Transverse colon (tissue), 4 donors: Measurements from ENCODE around the gene PLCG2. TPM values are rescaled to one million over a fixed set of nuclear protein-coding genes. Genes with fewer than 3 reads are reported as not detected.

ENCODE experiments used
- DNase-seq: peaks from one replicate; pipeline ENCODE4 v3.0.0-alpha.2; 2019
- H3K27ac ChIP-seq, 4 donors: fragments of 200-600 bp; sonication (generic); 2 replicates each; pipeline ENCODE4 v1.5.1; 2016 to 2018; ENCODE audit warnings: inconsistent platforms in 4 of 4
- H3K27me3 ChIP-seq: fragments of 200-600 bp; sonication (generic); 2 replicates; pipeline ENCODE4 v1.5.1; 2017; ENCODE audit warnings: inconsistent platforms
- H3K36me3 ChIP-seq, 4 donors: fragments of 200-600 bp; sonication (generic); 2 replicates each; pipeline ENCODE4 v1.5.1; 2017 to 2019; ENCODE audit warnings: inconsistent platforms in 4 of 4
- H3K4me1 ChIP-seq, 4 donors: fragments of 200-600 bp; sonication (generic); 2 replicates each; pipeline ENCODE4 v1.5.1; 2017 to 2020; ENCODE audit warnings: inconsistent platforms in 4 of 4
- H3K4me3 ChIP-seq, 4 donors: fragments of 200-600 bp; sonication (generic); 1 replicate in 1 of 4; 2 replicates in 3 of 4; pipeline versions ENCODE4 v1.5.1 to v1.6.1; 2017 to 2019; ENCODE audit warnings: inconsistent platforms in 4 of 4
- H3K9me3 ChIP-seq, 2 donors: fragments of 200-600 bp; sonication (generic); 2 replicates each; pipeline ENCODE4 v1.5.1; 2017 to 2019; ENCODE audit warnings: inconsistent platforms in 2 of 2
- CTCF ChIP-seq, 5 experiments: fragments of 200-600 bp in 3 of 5; fragments of 450-650 bp in 2 of 5; sonication (generic) in 3 of 5; IDR thresholded peaks; 1 replicate in 2 of 5; 2 replicates in 3 of 5; pipeline ENCODE4 v1.5.1; 2016 to 2017; ENCODE audit warnings: antibody characterized with exemption in 5 of 5, inconsistent platforms in 3 of 5, mild to moderate bottlenecking in 2 of 5, moderate library complexity in 1 of 5
- EP300 ChIP-seq: sonication (generic); formaldehyde crosslinking; IDR thresholded peaks from one replicate; pipeline ENCODE4 v1.6.1; 2017; ENCODE audit warnings: antibody characterized with exemption, low read depth
- POLR2A ChIP-seq: fragments of 450-650 bp; IDR thresholded peaks from one replicate; pipeline ENCODE4 v1.6.1; 2016; ENCODE audit warnings: antibody characterized with exemption, mild to moderate bottlenecking, moderate library complexity
- POLR2AphosphoS5 ChIP-seq, 3 donors: sonication (generic); formaldehyde crosslinking; IDR thresholded peaks; one replicate each; pipeline ENCODE4 v1.6.1; 2016; ENCODE audit warnings: antibody characterized with exemption in 3 of 3
- WGBS, 2 donors: methylation state at CpG; one replicate each; pipeline ENCODE4 v1.1.5; 2018; ENCODE audit warnings: low coverage in 1 of 2; 5-methylcytosine and 5-hydroxymethylcytosine counted together
- in situ Hi-C, 4 donors: fragments of 200-750 bp; cut with MboI; loops; one replicate each; pipeline versions ENCODE4 v1.15.0 to v1.15.1; 2017; ENCODE audit warnings: low sequenced_read_pairs in 3 of 4, low pct_ligation_motif_present in 1 of 4, low pct_unique_long_range_greater_than_20kb in 1 of 4
- intact Hi-C: fragments of 100-400 bp; cut with DNase I; formaldehyde crosslinking; loops from one replicate; pipeline ENCODE4 v1.15.1; 2023; ENCODE audit warnings: low total_unique reads
- total RNA-seq, 4 donors: library from RNA; depleted of rRNA; stranded (reverse); fragments of >200 nt; gene quantifications; one replicate each; pipeline ENCODE4 v1.1.0, GENCODE V29; 2016

Gene PLCG2
- total RNA-seq, 4 donors from 2014 or later, result 9.0 to 65.9 (median 28.6) TPM

GRCh38 chr16:81823111-81823510 lies 44.0 kb downstream of the PLCG2 start:
- peak; percentile 73 for DNase-seq
- Histone ChIP-seq H3K4me3 (no peak overlapping the region), H3K9me3 (no peaks in the 10 kb centered on the region), H3K4me1 (no peaks in the 10 kb centered on the region), H3K27ac (peak overlapping the region; percentile 2 to 61 (median 55)), H3K27me3 (no peaks in the 10 kb centered on the region), H3K36me3 (no peaks in the 10 kb centered on the region)
- intact Hi-C loops, result no loop called here
- in situ Hi-C loops, result no loop called here
- WGBS, 2 donors, result 52% methylated on average over 8 of the region's 8 CpGs; no CpG with 5 or more reads in 1 of the 2 donors
- no peak for TF ChIP-seq POLR2A
- TF ChIP-seq CTCF (IDR thresholded peaks at IDR 0.05), result no peak
- TF ChIP-seq POLR2AphosphoS5 (IDR thresholded peaks at IDR 0.05), result no peak
- no peak for TF ChIP-seq EP300

- no peaks in the 10 kb centered on the region for H3K27me3 ChIP-seq
- H3K4me3 ChIP-seq, result no peak overlapping the region
- DNase-seq, result no peak
- intact Hi-C loops (no loop called here), in situ Hi-C loops (no loop called here)
- no peaks in the 10 kb centered on the region for H3K9me3 ChIP-seq
- 79 to 89% methylated on average over 1 of the region's 1 CpG for WGBS, 2 donors
- TF ChIP-seq CTCF (IDR thresholded peaks at IDR 0.05) (no peak), EP300 (no peak), POLR2AphosphoS5 (IDR thresholded peaks at IDR 0.05) (no peak)
- peak overlapping the region in 3 of 4 donors; percentile 51 to 61 (median 59) for H3K27ac ChIP-seq
- H3K4me1 ChIP-seq, result no peaks in the 10 kb centered on the region
- no peaks in the 10 kb centered on the region for H3K36me3 ChIP-seq
Observed at GRCh38 chr16:81823734-81824133, 44.6 kb downstream of the PLCG2 start.

GRCh38 chr16:81826523-81826922 lies 47.4 kb downstream of the PLCG2 start:
- H3K27ac ChIP-seq, result no peak overlapping the region
- in situ Hi-C loops, result no loop called here

GRCh38 chr16:81830845-81831540 lies 51.9 kb downstream of the PLCG2 start:
- H3K27me3 ChIP-seq, result no peaks in the 10 kb centered on the region
- peak overlapping the region in 3 of 4 donors; percentile 34 to 65 (median 44) for H3K27ac ChIP-seq
- TF ChIP-seq POLR2A (no peak), EP300 (no peak), CTCF (IDR thresholded peaks at IDR 0.05) (no peak), POLR2AphosphoS5 (IDR thresholded peaks at IDR 0.05) (no peak)
- 28 to 31% methylated on average over 6 to 9 of the region's 9 CpGs for WGBS, 2 donors
- peaks cover 0 to 6% (median 0%) of the 10 kb centered on the region in 4 donors for H3K4me1 ChIP-seq
- no peak for DNase-seq
- in situ Hi-C loops (no loop called here), intact Hi-C loops (no loop called here)
- H3K36me3 ChIP-seq, result no peaks in the 10 kb centered on the region
- no peaks in the 10 kb centered on the region for H3K9me3 ChIP-seq
- no peak overlapping the region for H3K4me3 ChIP-seq

More at GRCh38 chr16:81826523-81826922, 47.4 kb downstream of the PLCG2 start:
- TF ChIP-seq POLR2AphosphoS5 (IDR thresholded peaks at IDR 0.05) (no peak), CTCF (IDR thresholded peaks at IDR 0.05) (no peak), EP300 (no peak), POLR2A (no peak)
- Histone ChIP-seq H3K9me3 (no peaks in the 10 kb centered on the region), H3K27me3 (no peaks in the 10 kb centered on the region), H3K4me1 (no peaks in the 10 kb centered on the region), H3K36me3 (no peaks in the 10 kb centered on the region), H3K4me3 (no peak overlapping the region)
- no peak for DNase-seq
- WGBS, 2 donors, result 75 to 87% methylated on average over 3 to 5 of the region's 5 CpGs
- intact Hi-C loops, result no loop called here
